ENCODE measurements around the gene ADGRG6. TPM values are rescaled to one million over a fixed set of nuclear protein-coding genes. Genes with fewer than 3 reads are reported as not detected.

The ADGRG6 gene
- total RNA-seq, 1 experiment from 2014 or later: 2.5 TPM

GRCh38 chr6:142443532-142443931 lies 141.7 kb downstream of the ADGRG6 start:
- Histone ChIP-seq H3T11ph (ENCODE audit: low read length) (no peak overlapping the region), H3K27me3 (ENCODE audit: insufficient read depth, low read length) (no peaks in the 10 kb centered on the region), H3K79me1 (ENCODE audit: insufficient read depth, low read depth, low read length, poor library complexity, severe bottlenecking) (no peaks in the 10 kb centered on the region), H2BK12ac (ENCODE audit: insufficient read length, low read depth, low read length) (no peak overlapping the region), H4K8ac (replicated peaks; ENCODE audit: insufficient read length, low read depth, low read length) (no peak overlapping the region), H3K4me1 (ENCODE audit: insufficient read depth, low read length) (peaks cover 4% of the 10 kb centered on the region), H3K9ac (ENCODE audit: extremely low read depth, insufficient read length, low read length) (no peak overlapping the region), H3K23me2 (ENCODE audit: insufficient read length, low read depth, low read length, poor library complexity, severe bottlenecking) (no peaks in the 10 kb centered on the region), H3K56ac (ENCODE audit: insufficient read length, low read depth, low read length) (no peak overlapping the region), H2BK120ac (ENCODE audit: low read depth, low read length, poor library complexity, severe bottlenecking) (no peak overlapping the region), H3K18ac (ENCODE audit: insufficient read length, low read depth, low read length) (no peak overlapping the region), H2BK20ac (ENCODE audit: low read depth, low read length, poor library complexity, severe bottlenecking) (no peak overlapping the region), H3K9me3 (ENCODE audit: control insufficient read depth, low read depth, low read length) (no peaks in the 10 kb centered on the region), H3K79me2 (ENCODE audit: insufficient read depth, low read length) (no peaks in the 10 kb centered on the region), H3K4ac (ENCODE audit: low read depth, low read length) (no peak overlapping the region), H4K20me1 (ENCODE audit: control insufficient read depth, insufficient read depth, insufficient read length) (no peaks in the 10 kb centered on the region), H2AFZ (ENCODE audit: low read length) (no peak overlapping the region), H2BK5ac (ENCODE audit: insufficient read length, low read length) (no peak overlapping the region), H4K5ac (ENCODE audit: insufficient read length, low read depth, low read length) (no peak overlapping the region), H2AK5ac (ENCODE audit: insufficient read length, low read length) (no peak overlapping the region), H2BK15ac (ENCODE audit: low read depth, low read length) (no peak overlapping the region), H3K4me2 (ENCODE audit: insufficient read depth, insufficient read length, low read length) (no peak overlapping the region), H3K14ac (ENCODE audit: insufficient read depth, low read length) (no peak overlapping the region), H3K23ac (ENCODE audit: insufficient read length, low read depth, low read length) (no peak overlapping the region), H3K27ac (ENCODE audit: insufficient read length, low read depth, low read length) (no peak overlapping the region), H4K91ac (ENCODE audit: insufficient read length, low read depth, low read length) (no peak overlapping the region)
- Mint-ChIP-seq H3K27ac (no peak overlapping the region; a peak in 1 of 7 replicates), H3K36me3 (ENCODE audit: insufficient read depth in 1 of 3, low read depth in 3 of 3) (no peaks in the 10 kb centered on the region), H3K27me3 (ENCODE audit: low read depth) (no peaks in the 10 kb centered on the region), H3K4me3 (no peak overlapping the region), H3K9me3 (no peaks in the 10 kb centered on the region), H3K4me1 (peaks cover 33 to 37% of the 10 kb centered on the region in 2 experiments)
- DNase-seq: no peak
- WGBS (ENCODE audit: extremely low coverage, insufficient read length, low lambda C conversion rate): no CpG with 5 or more reads among the region's 1 CpG
- no peak for TF ChIP-seq CTCF (conservative IDR thresholded peaks at IDR 0.05)
